Psoas muscle (tissue), 8 donors: ENCODE results near the gene OR1E2. TPM values are rescaled to one million over a fixed set of nuclear protein-coding genes. Genes with fewer than 3 reads are reported as not detected.
A peak's percentile ranks its signal among the peaks of the same experiment; 100 is the strongest.

Source experiments
- ATAC-seq, 4 donors: fragments of 200-7000 bp; cut with Tn5 transposase; one replicate each; pipeline ENCODE4 v1.9.1; 2020; ENCODE audit warnings: moderate library complexity in 3 of 4, mild to moderate bottlenecking in 2 of 4
- DNase-seq, 2 donors: peaks; one replicate each; pipeline ENCODE4 v3.0.0-alpha.2; 2020
- H3K27ac ChIP-seq: fragments of 200-600 bp; one replicate; pipeline ENCODE4 v1.8.0; 2022
- H3K27me3 ChIP-seq, 3 donors: fragments of 200-600 bp in 1 of 3; one replicate each; pipeline versions ENCODE4 v1.6.1 to v1.8.0; 2013 to 2022; ENCODE audit warnings: low read length in 2 of 3, mild to moderate bottlenecking in 2 of 3, moderate library complexity in 1 of 3; ENCODE audit not compliant: insufficient read depth in 3 of 3
- H3K36me3 ChIP-seq, 2 donors: fragments of 200-600 bp in 1 of 2; one replicate each; pipeline versions ENCODE4 v1.6.1 to v1.8.0; 2013 to 2022; ENCODE audit warnings: low read depth in 1 of 2, mild to moderate bottlenecking in 1 of 2, moderate library complexity in 1 of 2; ENCODE audit not compliant: insufficient read depth in 1 of 2
- H3K4me1 ChIP-seq: fragments of 200-600 bp; one replicate; pipeline ENCODE4 v1.8.0; 2022
- H3K4me3 ChIP-seq: fragments of 200-600 bp; one replicate; pipeline ENCODE4 v1.8.0; 2022; ENCODE audit warnings: mild to moderate bottlenecking
- H3K9me3 ChIP-seq: fragments of 200-600 bp; one replicate; pipeline ENCODE4 v1.8.0; 2022
- WGBS, 3 donors: extraction: QIAGEN DNeasy Blood & Tissue Kit; methylation state at CpG; one replicate each; pipeline versions ENCODE4 v1.1.6 to v1.1.7; 2013; 5-methylcytosine and 5-hydroxymethylcytosine counted together
- intact Hi-C, 2 donors: fragments of 100-400 bp; cut with DNase I; formaldehyde crosslinking; loops; one replicate each; pipeline versions ENCODE4 v1.11.0 to v1.14.2; 2022
- long read RNA-seq, 2 donors: library from polyadenylated mRNA; unstranded; transcript quantifications; one replicate each; pipeline ENCODE4 v2.0.0, GENCODE V29; 2021
- polyA plus RNA-seq, 3 donors: library from polyadenylated mRNA; stranded (reverse); fragments of 200-250 nt; gene quantifications; one replicate each; pipeline ENCODE4 v1.2.3, GENCODE V29; 2013
- total RNA-seq, 4 donors: library from RNA; stranded (reverse); fragmentation: NEBNext Ultra II Directional in 2 of 4; extraction: Animal tissue kit (Norgen Biotek cat#: 25700) in 2 of 4; gene quantifications; one replicate each; pipeline versions ENCODE4 v1.2.1 to v1.2.4, GENCODE V29; 2021 to 2023
- TF ChIP-seq, protein P1 (sequence below): fragments of 200-600 bp; IDR thresholded peaks from one replicate; pipeline ENCODE4 v1.8.0; 2022; ENCODE audit warnings: antibody characterized with exemption
- donor health status: healthy with polysubstance abuse.
- donor health status: DM: no; HTN: no; CAD: no; lungs with moderate emphysema.
- donor health status: Bipolar disorder and iron deficiency.
- donor health status: healthy.
- donor health status: DM: yes; HTN: yes; CAD: no.
- donor health status: DM: no; HTN: no; CAD: no.
- donor health status: DM: no; HTN: no; CAD: no.
- donor health status: DM: yes; HTN: yes; CAD: no.

The OR1E2 gene, protein sequence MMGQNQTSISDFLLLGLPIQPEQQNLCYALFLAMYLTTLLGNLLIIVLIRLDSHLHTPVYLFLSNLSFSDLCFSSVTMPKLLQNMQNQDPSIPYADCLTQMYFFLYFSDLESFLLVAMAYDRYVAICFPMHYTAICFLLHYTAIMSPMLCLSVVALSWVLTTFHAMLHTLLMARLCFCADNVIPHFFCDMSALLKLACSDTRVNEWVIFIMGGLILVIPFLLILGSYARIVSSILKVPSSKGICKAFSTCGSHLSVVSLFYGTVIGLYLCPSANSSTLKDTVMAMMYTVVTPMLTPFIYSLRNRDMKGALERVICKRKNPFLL
- not detected for total RNA-seq
- polyA plus RNA-seq = not detected
- long read RNA-seq, donor 1 = 0 reads
- long read RNA-seq, donor 2 = 0 reads

DNA sequence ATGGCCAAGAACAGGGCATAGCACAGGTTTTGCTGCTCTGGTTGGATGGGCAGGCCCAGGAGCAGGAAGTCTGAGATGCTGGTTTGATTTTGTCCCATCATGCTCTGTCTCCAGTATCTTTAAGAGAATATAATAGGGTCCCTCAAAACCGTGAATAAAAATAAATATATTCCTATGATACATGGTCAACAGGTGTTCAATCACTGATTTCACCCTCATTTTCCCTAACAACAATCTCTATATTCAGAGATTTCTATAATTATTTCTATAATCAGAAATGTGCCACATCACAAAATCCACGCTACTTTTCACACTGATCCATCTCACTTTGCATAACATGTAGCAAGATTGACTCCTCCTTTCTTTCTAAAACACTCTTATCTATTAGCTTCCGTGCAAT, at the start of gene OR1E2:
Gene OR1E2, minus strand, starts transcription at position 101 of the 400 bp plus-strand sequence. Its CDS starts 0 bp downstream, at position 101.
- intact Hi-C loops = no loop called here
- Histone ChIP-seq H3K36me3 (no peaks in the 10 kb centered on the region), H3K4me3 (no peak within 1 kb of the TSS), H3K9me3 (peaks cover 11% of the 10 kb centered on the region), H3K27me3 (peaks cover 0 to 5% (median 0%) of the 10 kb centered on the region in 3 donors), H3K27ac (no peak within 1 kb of the TSS), H3K4me1 (no peaks in the 10 kb centered on the region)
- no peak for ATAC-seq
- WGBS, 3 donors = 64 to 69% (median 66%) methylated on average over 3 of the region's 3 CpGs
- TF ChIP-seq, protein P1, sequence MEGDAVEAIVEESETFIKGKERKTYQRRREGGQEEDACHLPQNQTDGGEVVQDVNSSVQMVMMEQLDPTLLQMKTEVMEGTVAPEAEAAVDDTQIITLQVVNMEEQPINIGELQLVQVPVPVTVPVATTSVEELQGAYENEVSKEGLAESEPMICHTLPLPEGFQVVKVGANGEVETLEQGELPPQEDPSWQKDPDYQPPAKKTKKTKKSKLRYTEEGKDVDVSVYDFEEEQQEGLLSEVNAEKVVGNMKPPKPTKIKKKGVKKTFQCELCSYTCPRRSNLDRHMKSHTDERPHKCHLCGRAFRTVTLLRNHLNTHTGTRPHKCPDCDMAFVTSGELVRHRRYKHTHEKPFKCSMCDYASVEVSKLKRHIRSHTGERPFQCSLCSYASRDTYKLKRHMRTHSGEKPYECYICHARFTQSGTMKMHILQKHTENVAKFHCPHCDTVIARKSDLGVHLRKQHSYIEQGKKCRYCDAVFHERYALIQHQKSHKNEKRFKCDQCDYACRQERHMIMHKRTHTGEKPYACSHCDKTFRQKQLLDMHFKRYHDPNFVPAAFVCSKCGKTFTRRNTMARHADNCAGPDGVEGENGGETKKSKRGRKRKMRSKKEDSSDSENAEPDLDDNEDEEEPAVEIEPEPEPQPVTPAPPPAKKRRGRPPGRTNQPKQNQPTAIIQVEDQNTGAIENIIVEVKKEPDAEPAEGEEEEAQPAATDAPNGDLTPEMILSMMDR = no peak
- no peak for DNase-seq

DNA sequence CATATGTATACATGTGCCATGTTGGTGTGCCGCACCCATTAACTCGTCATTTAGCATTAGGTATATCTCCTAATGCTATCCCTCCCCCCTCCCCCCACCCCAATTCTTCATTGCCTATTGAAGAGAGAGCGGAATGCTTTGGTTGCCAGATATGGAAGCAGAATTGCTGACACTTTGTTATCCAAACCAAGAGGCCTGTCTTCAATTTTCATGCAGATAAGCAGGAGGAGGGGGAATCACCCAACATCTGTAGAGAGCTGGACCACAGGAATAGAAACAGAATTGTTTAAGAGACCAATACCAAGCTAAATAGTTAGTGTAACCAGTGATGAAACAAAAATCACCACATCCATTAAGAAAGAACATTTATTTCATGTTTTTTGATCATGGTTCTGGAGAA, 49.2 kb upstream of the OR1E2 start:
- Histone ChIP-seq H3K9me3 (no peaks in the 10 kb centered on the region), H3K27ac (no peak overlapping the region), H3K27me3 (no peaks in the 10 kb centered on the region), H3K36me3 (peaks cover 0 to 3% of the 10 kb centered on the region in 2 donors), H3K4me1 (no peaks in the 10 kb centered on the region), H3K4me3 (no peak overlapping the region)
- intact Hi-C loops = no loop called here
- DNase-seq (no peak), ATAC-seq (no peak)
- WGBS, 3 donors = 60 to 68% (median 67%) methylated on average over 1 to 3 of the region's 3 CpGs
- TF ChIP-seq, protein P1 = no peak

DNA sequence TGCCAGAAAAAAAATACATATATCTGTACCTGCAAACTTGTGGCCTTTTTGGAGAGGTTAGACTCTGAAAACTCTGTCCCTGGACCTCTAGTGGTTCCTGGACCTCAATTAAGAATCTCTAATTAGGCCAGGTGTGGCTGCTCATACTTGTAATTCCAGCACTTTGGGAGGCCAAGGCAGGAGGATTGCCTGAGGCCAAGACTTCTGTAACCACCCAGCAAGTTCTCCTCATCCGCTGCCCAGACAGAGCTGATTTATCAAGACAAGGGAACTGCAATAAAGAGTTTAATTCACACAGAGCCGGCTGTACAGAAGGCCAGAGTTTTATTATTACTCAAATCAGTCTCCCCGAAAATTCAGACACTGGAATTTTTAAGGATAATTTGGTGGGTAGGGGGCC, 46.3 kb upstream of the OR1E2 start:
- Histone ChIP-seq H3K4me3 (no peak overlapping the region), H3K4me1 (no peaks in the 10 kb centered on the region), H3K27me3 (no peaks in the 10 kb centered on the region), H3K27ac (no peak overlapping the region), H3K36me3 (peaks cover 0 to 3% of the 10 kb centered on the region in 2 donors), H3K9me3 (no peaks in the 10 kb centered on the region)
- intact Hi-C loops = no loop called here
- 88 to 92% (median 90%) methylated on average over 3 of the region's 3 CpGs for WGBS, 3 donors
- DNase-seq = no peak
- no peak for ATAC-seq
- TF ChIP-seq, protein P1 = no peak

DNA sequence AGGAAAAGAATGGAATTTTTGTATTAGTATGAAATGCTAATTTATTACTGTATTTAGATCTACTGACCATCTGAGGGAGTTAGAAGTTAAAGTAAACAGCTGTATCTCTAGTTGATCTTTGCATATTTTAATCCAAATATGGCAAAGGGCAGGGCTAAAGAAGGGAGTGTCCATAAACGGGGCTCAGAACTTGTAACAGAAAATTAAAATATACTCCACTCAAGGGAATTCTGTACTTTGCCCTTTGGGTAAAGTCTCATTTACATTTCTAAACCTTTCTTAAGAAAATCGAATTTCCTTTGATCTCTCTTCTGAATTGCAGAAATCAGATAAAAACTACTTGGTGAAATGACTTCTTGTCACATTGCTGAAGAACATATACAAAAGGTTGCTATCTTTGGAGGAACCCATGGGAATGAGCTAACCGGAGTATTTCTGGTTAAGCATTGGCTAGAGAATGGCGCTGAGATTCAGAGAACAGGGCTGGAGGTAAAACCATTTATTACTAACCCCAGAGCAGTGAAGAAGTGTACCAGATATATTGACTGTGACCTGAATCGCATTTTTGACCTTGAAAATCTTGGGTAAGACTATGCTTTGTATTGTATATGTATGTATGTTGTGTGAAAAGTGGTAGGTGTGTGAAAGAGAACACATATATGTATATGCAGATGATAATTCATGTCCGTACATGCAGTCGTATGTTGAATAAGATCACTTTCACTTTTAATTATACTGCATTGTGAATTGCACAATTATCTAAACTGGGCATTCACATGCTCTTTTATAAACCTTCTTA, 42.4 kb upstream of the OR1E2 start, which contains the start of gene ASPA:
Gene ASPA, plus strand, starts transcription at position 186 of the 799 bp plus-strand sequence. Its CDS starts 163 bp downstream, at position 349.
- 15 to 32% (median 20%) methylated on average over 7 of the region's 7 CpGs for WGBS, 3 donors
- Histone ChIP-seq H3K36me3 (no peaks in the 10 kb centered on the region), H3K9me3 (no peaks in the 10 kb centered on the region), H3K4me1 (no peaks in the 10 kb centered on the region), H3K27ac (peak within 1 kb of the TSS; percentile 66), H3K27me3 (no peaks in the 10 kb centered on the region), H3K4me3 (peak within 1 kb of the TSS; percentile 70)
- DNase-seq (no peak), ATAC-seq (peak; percentile 56 to 86 (median 64))
- TF ChIP-seq, protein P1 = no peak
- intact Hi-C loops = no loop called here
